ENCODE results near the gene OSBPL8.

OSBPL8 gene

DNA sequence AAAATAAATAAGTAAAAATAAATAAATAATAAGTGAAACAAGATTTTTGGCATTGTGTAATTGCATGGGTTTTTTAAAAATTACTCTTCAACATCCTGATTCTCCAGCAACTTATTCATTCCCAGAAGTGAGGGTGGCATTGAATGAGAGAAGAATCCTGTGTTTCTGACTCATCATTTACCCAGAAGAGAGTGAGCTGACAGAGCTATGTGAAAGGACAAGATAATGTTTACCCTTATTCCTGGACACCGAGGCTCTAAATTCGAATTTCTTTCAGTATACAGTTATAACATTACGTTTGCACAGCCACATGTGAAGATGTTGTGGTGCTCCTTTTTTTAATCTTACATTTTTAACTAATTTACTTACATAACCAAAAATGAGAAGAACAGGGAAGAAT lies 247.8 kb downstream of the OSBPL8 start:
- WGBS (ENCODE audit: insufficient coverage): no CpG with 5 or more reads among the region's 3 CpGs
- Histone ChIP-seq H3K27me3 (replicated peaks in 2 of 5; ENCODE audit: control insufficient read depth in 4 of 5, insufficient read depth in 5 of 5, low read length in 4 of 5) (peaks cover 0 to 6% (median 2%) of the 10 kb centered on the region in 5 experiments), H3K27ac (ENCODE audit: insufficient read depth in 1 of 2, low read depth in 1 of 2, low read length in 2 of 2, poor library complexity in 1 of 2, severe bottlenecking in 2 of 2) (no peak overlapping the region), H3K36me3 (ENCODE audit: control insufficient read depth in 4 of 4, insufficient read depth in 4 of 4, low read length in 3 of 4) (no peaks in the 10 kb centered on the region), H3K9me3 (ENCODE audit: control extremely low read depth in 1 of 5, control insufficient read depth in 4 of 5, insufficient read depth in 2 of 5, low read depth in 1 of 5, low read length in 4 of 5) (no peaks in the 10 kb centered on the region), H3K4me1 (ENCODE audit: control extremely low read depth in 1 of 4, control insufficient read depth in 4 of 4, insufficient read depth in 4 of 4, low read length in 3 of 4) (no peaks in the 10 kb centered on the region), H3K4me3 (ENCODE audit: control insufficient read depth in 1 of 7, extremely low read depth in 1 of 7, insufficient read depth in 4 of 7, low read depth in 2 of 7, low read length in 6 of 7) (no peak overlapping the region)
- DNase-seq: no peak
- ChIA-PET CTCF (no interaction called here), POLR2A (no interaction called here)

DNA sequence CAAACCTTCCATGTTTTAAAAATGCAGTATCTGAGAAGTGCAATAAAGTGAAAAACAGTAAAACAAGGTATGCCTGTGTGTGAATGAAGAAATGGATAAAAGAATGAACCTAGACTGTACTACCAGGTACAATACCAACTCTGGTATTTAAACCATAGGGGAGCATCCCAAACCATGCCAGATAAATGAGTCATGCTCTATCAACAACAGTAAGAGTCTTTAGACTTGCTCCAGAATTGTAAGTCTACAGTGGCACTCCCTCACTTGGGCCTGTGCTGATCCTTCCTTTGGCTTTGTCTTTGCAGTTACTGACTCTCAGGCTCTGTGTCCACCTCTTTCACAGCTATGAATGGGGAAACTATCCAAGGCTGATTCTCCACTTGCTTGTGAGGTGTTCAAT lies 249.5 kb downstream of the OSBPL8 start:
- H3K4me3 ChIP-seq (ENCODE audit: control insufficient read depth in 1 of 7, extremely low read depth in 1 of 7, insufficient read depth in 4 of 7, low read depth in 2 of 7, low read length in 6 of 7): no peak overlapping the region
- H3K9me3 ChIP-seq (ENCODE audit: control extremely low read depth in 1 of 5, control insufficient read depth in 4 of 5, insufficient read depth in 2 of 5, low read depth in 1 of 5, low read length in 4 of 5): no peaks in the 10 kb centered on the region
- CTCF ChIA-PET: no interaction called here
- no peaks in the 10 kb centered on the region for H3K36me3 ChIP-seq (ENCODE audit: control insufficient read depth in 4 of 4, insufficient read depth in 4 of 4, low read length in 3 of 4)
- DNase-seq: no peak
- no peak overlapping the region for H3K27ac ChIP-seq (ENCODE audit: insufficient read depth in 1 of 2, low read depth in 1 of 2, low read length in 2 of 2, poor library complexity in 1 of 2, severe bottlenecking in 2 of 2)
- peaks cover 0 to 4% (median 2%) of the 10 kb centered on the region in 5 experiments for H3K27me3 ChIP-seq (replicated peaks in 2 of 5; ENCODE audit: control insufficient read depth in 4 of 5, insufficient read depth in 5 of 5, low read length in 4 of 5)
- no peaks in the 10 kb centered on the region for H3K4me1 ChIP-seq (ENCODE audit: control extremely low read depth in 1 of 4, control insufficient read depth in 4 of 4, insufficient read depth in 4 of 4, low read length in 3 of 4)
- POLR2A ChIA-PET: no interaction called here

DNA sequence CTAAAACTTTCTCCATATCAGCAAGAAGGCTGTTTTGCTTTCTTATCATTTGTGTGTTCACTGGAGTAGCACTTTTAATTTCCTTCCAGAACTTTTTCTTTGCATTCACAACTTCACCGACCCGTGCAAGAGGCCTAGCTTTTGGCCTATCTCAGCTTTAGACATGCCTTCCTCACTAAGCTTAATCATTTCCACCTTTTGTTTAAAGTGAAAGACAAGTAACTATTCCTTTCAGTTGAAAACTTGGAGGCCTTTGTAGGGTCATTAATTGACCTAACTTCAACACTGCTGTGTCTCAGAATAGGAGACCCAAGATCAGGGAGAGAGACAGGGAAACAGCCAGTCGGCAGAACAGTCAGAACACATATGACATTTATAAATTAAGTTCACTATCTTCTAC lies 250.7 kb downstream of the OSBPL8 start:
- no peak overlapping the region for H3K4me3 ChIP-seq (ENCODE audit: control insufficient read depth in 1 of 7, extremely low read depth in 1 of 7, insufficient read depth in 4 of 7, low read depth in 2 of 7, low read length in 6 of 7)
- H3K9me3 ChIP-seq (ENCODE audit: control extremely low read depth in 1 of 5, control insufficient read depth in 4 of 5, insufficient read depth in 2 of 5, low read depth in 1 of 5, low read length in 4 of 5): no peaks in the 10 kb centered on the region
- ChIA-PET CTCF (interaction anchor here (0.7 kb wide), 1 partner anchor 409 kb away, joined by 3 read pairs; no protein-coding TSS in a partner anchor), POLR2A (no interaction called here)
- H3K27ac ChIP-seq (ENCODE audit: insufficient read depth in 1 of 2, low read depth in 1 of 2, low read length in 2 of 2, poor library complexity in 1 of 2, severe bottlenecking in 2 of 2): no peak overlapping the region
- H3K27me3 ChIP-seq (replicated peaks in 2 of 5; ENCODE audit: control insufficient read depth in 4 of 5, insufficient read depth in 5 of 5, low read length in 4 of 5): peaks cover 0 to 4% (median 2%) of the 10 kb centered on the region in 5 experiments
- no peaks in the 10 kb centered on the region for H3K4me1 ChIP-seq (ENCODE audit: control extremely low read depth in 1 of 4, control insufficient read depth in 4 of 4, insufficient read depth in 4 of 4, low read length in 3 of 4)
- 100% methylated on average over 2 of the region's 3 CpGs for WGBS (ENCODE audit: insufficient coverage)
- no peaks in the 10 kb centered on the region for H3K36me3 ChIP-seq (ENCODE audit: control insufficient read depth in 4 of 4, insufficient read depth in 4 of 4, low read length in 3 of 4)
- no peak for DNase-seq

DNA sequence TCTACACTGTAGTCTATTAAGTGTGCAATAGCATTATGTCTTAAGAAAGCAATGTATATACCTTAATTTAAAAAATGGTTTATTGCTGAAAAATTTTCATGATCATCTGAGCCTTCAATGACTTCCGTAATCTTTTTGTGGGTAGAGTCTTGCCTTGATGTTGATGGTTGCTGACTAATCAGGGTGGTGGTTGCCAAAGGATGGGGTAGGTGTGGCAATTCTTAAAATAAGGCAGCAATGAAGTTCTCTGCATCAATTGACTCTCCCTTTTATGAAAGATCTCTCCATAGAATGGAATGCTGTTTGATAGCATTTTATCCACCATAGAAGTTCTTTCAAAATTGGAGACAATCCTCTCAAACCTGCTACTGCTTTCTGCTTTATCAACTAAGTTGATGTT lies 252.5 kb downstream of the OSBPL8 start:
- DNase-seq: no peak
- H3K36me3 ChIP-seq (ENCODE audit: control insufficient read depth in 4 of 4, insufficient read depth in 4 of 4, low read length in 3 of 4): no peaks in the 10 kb centered on the region
- ChIA-PET POLR2A (no interaction called here), CTCF (no interaction called here)
- no peaks in the 10 kb centered on the region for H3K9me3 ChIP-seq (ENCODE audit: control extremely low read depth in 1 of 5, control insufficient read depth in 4 of 5, insufficient read depth in 2 of 5, low read depth in 1 of 5, low read length in 4 of 5)
- H3K27me3 ChIP-seq (replicated peaks in 2 of 5; ENCODE audit: control insufficient read depth in 4 of 5, insufficient read depth in 5 of 5, low read length in 4 of 5): peaks cover 0 to 2% (median 0%) of the 10 kb centered on the region in 5 experiments
- no peaks in the 10 kb centered on the region for H3K4me1 ChIP-seq (ENCODE audit: control extremely low read depth in 1 of 4, control insufficient read depth in 4 of 4, insufficient read depth in 4 of 4, low read length in 3 of 4)
- 100% methylated on average over 1 of the region's 1 CpG for WGBS (ENCODE audit: insufficient coverage)
- no peak overlapping the region for H3K4me3 ChIP-seq (ENCODE audit: control insufficient read depth in 1 of 7, extremely low read depth in 1 of 7, insufficient read depth in 4 of 7, low read depth in 2 of 7, low read length in 6 of 7)
- no peak overlapping the region for H3K27ac ChIP-seq (ENCODE audit: insufficient read depth in 1 of 2, low read depth in 1 of 2, low read length in 2 of 2, poor library complexity in 1 of 2, severe bottlenecking in 2 of 2)

DNA sequence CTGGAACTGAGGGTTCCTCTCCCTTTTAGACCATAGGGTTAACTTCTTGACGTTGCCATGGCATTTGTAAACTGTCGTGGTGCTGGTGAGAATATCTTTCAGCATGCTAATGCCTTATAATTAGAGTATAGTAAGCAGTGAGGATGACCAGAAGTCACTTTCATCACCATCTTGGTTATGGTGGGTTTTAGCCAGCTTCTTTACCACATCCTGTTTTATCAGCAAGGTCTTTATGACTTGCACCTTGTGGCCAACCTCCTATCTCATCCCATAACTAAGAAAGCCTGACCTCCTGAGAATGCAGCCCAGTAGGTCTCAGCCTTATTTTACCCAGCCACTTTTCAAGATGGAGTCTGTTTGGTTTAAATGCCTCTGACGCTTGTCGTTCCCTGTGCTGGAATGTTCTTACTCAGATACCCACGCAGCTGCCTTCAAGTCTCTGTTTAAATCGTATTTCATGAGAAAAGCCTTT lies 255.5 kb downstream of the OSBPL8 start:
- Histone ChIP-seq H3K27me3 (replicated peaks in 2 of 5; ENCODE audit: control insufficient read depth in 4 of 5, insufficient read depth in 5 of 5, low read length in 4 of 5) (no peaks in the 10 kb centered on the region), H3K4me1 (ENCODE audit: control extremely low read depth in 1 of 4, control insufficient read depth in 4 of 4, insufficient read depth in 4 of 4, low read length in 3 of 4) (no peaks in the 10 kb centered on the region), H3K27ac (ENCODE audit: insufficient read depth in 1 of 2, low read depth in 1 of 2, low read length in 2 of 2, poor library complexity in 1 of 2, severe bottlenecking in 2 of 2) (no peak overlapping the region), H3K9me3 (ENCODE audit: control extremely low read depth in 1 of 5, control insufficient read depth in 4 of 5, insufficient read depth in 2 of 5, low read depth in 1 of 5, low read length in 4 of 5) (no peaks in the 10 kb centered on the region), H3K4me3 (ENCODE audit: control insufficient read depth in 1 of 7, extremely low read depth in 1 of 7, insufficient read depth in 4 of 7, low read depth in 2 of 7, low read length in 6 of 7) (no peak overlapping the region), H3K36me3 (ENCODE audit: control insufficient read depth in 4 of 4, insufficient read depth in 4 of 4, low read length in 3 of 4) (no peaks in the 10 kb centered on the region)
- POLR2A ChIA-PET: no interaction called here
- WGBS (ENCODE audit: insufficient coverage): 100% methylated on average over 4 of the region's 6 CpGs
- DNase-seq: no peak
- CTCF ChIA-PET: no interaction called here

DNA sequence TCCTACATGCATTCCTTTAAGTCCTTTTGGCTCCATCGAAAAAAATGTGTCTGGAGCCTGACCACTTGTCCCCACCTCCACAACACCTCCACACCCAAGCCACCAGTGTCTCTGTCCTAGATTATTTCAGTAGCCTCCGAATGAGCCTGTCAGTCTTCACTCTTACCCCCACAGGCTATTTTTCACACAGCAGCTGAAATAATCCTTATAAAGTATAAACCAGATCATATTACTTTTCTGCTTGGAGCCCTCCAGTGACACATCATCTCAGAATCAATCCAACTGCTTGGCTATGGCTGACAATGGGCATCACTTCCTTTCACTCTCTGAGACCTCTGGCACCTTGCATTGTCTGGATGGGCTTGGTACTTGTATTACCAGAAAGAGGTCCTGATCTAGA lies 256.2 kb downstream of the OSBPL8 start:
- no peak for DNase-seq
- no peaks in the 10 kb centered on the region for H3K4me1 ChIP-seq (ENCODE audit: control extremely low read depth in 1 of 4, control insufficient read depth in 4 of 4, insufficient read depth in 4 of 4, low read length in 3 of 4)
- ChIA-PET CTCF (no interaction called here), POLR2A (no interaction called here)
- no peak overlapping the region for H3K4me3 ChIP-seq (ENCODE audit: control insufficient read depth in 1 of 7, extremely low read depth in 1 of 7, insufficient read depth in 4 of 7, low read depth in 2 of 7, low read length in 6 of 7)
- H3K9me3 ChIP-seq (ENCODE audit: control extremely low read depth in 1 of 5, control insufficient read depth in 4 of 5, insufficient read depth in 2 of 5, low read depth in 1 of 5, low read length in 4 of 5): no peaks in the 10 kb centered on the region
- 100% methylated on average over 2 of the region's 2 CpGs for WGBS (ENCODE audit: insufficient coverage)
- H3K27ac ChIP-seq (ENCODE audit: insufficient read depth in 1 of 2, low read depth in 1 of 2, low read length in 2 of 2, poor library complexity in 1 of 2, severe bottlenecking in 2 of 2): no peak overlapping the region
- H3K36me3 ChIP-seq (ENCODE audit: control insufficient read depth in 4 of 4, insufficient read depth in 4 of 4, low read length in 3 of 4): no peaks in the 10 kb centered on the region
- no peaks in the 10 kb centered on the region for H3K27me3 ChIP-seq (replicated peaks in 2 of 5; ENCODE audit: control insufficient read depth in 4 of 5, insufficient read depth in 5 of 5, low read length in 4 of 5)

Data from common myeloid progenitor, CD34-positive (primary cell).